IMR-90 (cell line): ENCODE results near the gene MYH11. TPM values are rescaled to one million over a fixed set of nuclear protein-coding genes. Genes with fewer than 3 reads are reported as not detected.

Experiments used
- ATAC-seq: fragments of 200-7000 bp; cut with Tn5 transposase; 2 replicates; pipeline ENCODE4 v1.9.1; 2020; ENCODE audit warnings: low read depth, mild to moderate bottlenecking, moderate library complexity
- BruUV-seq: library from RNA; stranded (reverse); fragments of 400-500 nt; replicated peaks from 2 replicates; lab custom pipeline; 2021; lab: Mats Ljungman, UMichigan
- CTCF ChIA-PET: fragments of 300-600 bp; formaldehyde crosslinking; extraction: SDS; loops from one replicate; lab custom pipeline; 2021; ENCODE audit warnings: antibody characterized with exemption; lab: Yijun Ruan, JAX
- POLR2A ChIA-PET: fragments of 300-600 bp; sonication (Branson Sonifier 250); formaldehyde crosslinking; loops from one replicate; lab custom pipeline; 2022; ENCODE audit warnings: antibody characterized with exemption; ENCODE audit not compliant: unreplicated experiment; lab: Charles Lee
- DNase-seq: peaks from one replicate; pipeline ENCODE4 v3.0.0; 2013
- H2AFZ ChIP-seq: replicated peaks from 2 replicates; pipeline ENCODE3; 2013; ENCODE audit warnings: low read length, mild to moderate bottlenecking; ENCODE audit not compliant: poor library complexity
- H2AK5ac ChIP-seq: 2 replicates; pipeline ENCODE4 v1.6.1; 2013; ENCODE audit warnings: low read depth, low read length, inconsistent platforms
- H2AK9ac ChIP-seq: replicated peaks from 2 replicates; pipeline ENCODE3; 2013; ENCODE audit warnings: mild to moderate bottlenecking, low read depth, low read length, moderate library complexity; ENCODE audit not compliant: poor library complexity
- H2BK120ac ChIP-seq: 2 replicates; pipeline ENCODE4 v1.6.1; 2013; ENCODE audit warnings: low read depth, low read length, inconsistent platforms
- H2BK15ac ChIP-seq: 3 replicates; pipeline ENCODE4 v1.6.1; 2013; ENCODE audit warnings: low read depth, low read length, inconsistent platforms
- H2BK20ac ChIP-seq: 2 replicates; pipeline ENCODE4 v1.6.1; 2013; ENCODE audit warnings: low read depth, mild to moderate bottlenecking, inconsistent platforms, low read length, moderate library complexity
- H2BK5ac ChIP-seq: 2 replicates; pipeline ENCODE4 v1.6.1; 2013; ENCODE audit warnings: mild to moderate bottlenecking, low read depth, low read length, inconsistent platforms; ENCODE audit not compliant: poor library complexity, severe bottlenecking
- H3K14ac ChIP-seq: replicated peaks from 2 replicates; pipeline ENCODE4 v1.6.1; 2013; ENCODE audit warnings: low read depth, low read length, inconsistent platforms
- H3K18ac ChIP-seq: 2 replicates; pipeline ENCODE4 v1.6.1; 2013; ENCODE audit warnings: low read depth, low read length, control low read depth
- H3K23ac ChIP-seq: 2 replicates; pipeline ENCODE4 v1.6.1; 2013; ENCODE audit warnings: low read depth, low read length, inconsistent platforms
- H3K27ac ChIP-seq: 2 replicates; pipeline ENCODE4 v1.5.1; 2013; ENCODE audit warnings: mild to moderate bottlenecking, control low read depth, low read length; ENCODE audit not compliant: insufficient read depth
- H3K27me3 ChIP-seq: 2 replicates; pipeline ENCODE4 v1.6.1; 2013; ENCODE audit warnings: low read length; ENCODE audit not compliant: control insufficient read depth, insufficient read depth
- H3K36me3 ChIP-seq: 2 replicates; pipeline ENCODE4 v1.6.1; 2013; ENCODE audit warnings: low read length, mixed read lengths; ENCODE audit not compliant: control insufficient read depth, insufficient read depth
- H3K4ac ChIP-seq: 2 replicates; pipeline ENCODE4 v1.6.1; 2013; ENCODE audit warnings: low read depth, low read length, inconsistent platforms
- H3K4me1 ChIP-seq: 2 replicates; pipeline ENCODE4 v1.6.1; 2013; ENCODE audit warnings: low read length, mixed read lengths; ENCODE audit not compliant: control insufficient read depth, insufficient read depth
- H3K4me2 ChIP-seq: 2 replicates; pipeline ENCODE4 v1.6.1; 2013; ENCODE audit warnings: low read depth, mild to moderate bottlenecking, control low read depth, low read length, moderate library complexity
- H3K4me3 ChIP-seq: 2 replicates; pipeline ENCODE4 v1.5.1; 2013; ENCODE audit warnings: low read depth, mild to moderate bottlenecking, control low read depth, low read length, moderate library complexity; ENCODE audit not compliant: insufficient read depth
- H3K56ac ChIP-seq: 2 replicates; pipeline ENCODE4 v1.6.1; 2013; ENCODE audit warnings: low read length, inconsistent platforms; ENCODE audit not compliant: insufficient read depth; ENCODE audit errors: extremely low read depth
- H3K79me1 ChIP-seq, 2 experiments: 2 replicates each; pipeline ENCODE4 v1.6.1; 2013; ENCODE audit warnings: low read length in 2 of 2, inconsistent platforms in 1 of 2, low read depth in 1 of 2
- H3K9ac ChIP-seq: 2 replicates; pipeline ENCODE4 v1.6.1; 2013; ENCODE audit warnings: low read depth, low read length, control low read depth
- H3K9me1 ChIP-seq: 2 replicates; pipeline ENCODE4 v1.6.1; 2013; ENCODE audit warnings: low read length, inconsistent platforms; ENCODE audit not compliant: insufficient read depth
- H3K9me3 ChIP-seq: 2 replicates; pipeline ENCODE4 v1.6.1; 2013; ENCODE audit warnings: low read length; ENCODE audit not compliant: control insufficient read depth, insufficient read depth
- H4K20me1 ChIP-seq: 2 replicates; pipeline ENCODE4 v1.6.1; 2013; ENCODE audit warnings: low read length, inconsistent platforms; ENCODE audit not compliant: insufficient read depth
- H4K5ac ChIP-seq: 2 replicates; pipeline ENCODE4 v1.6.1; 2013; ENCODE audit warnings: mild to moderate bottlenecking, low read depth, low read length, control low read depth
- H4K8ac ChIP-seq, 2 experiments: 2 replicates each; pipeline ENCODE4 v1.6.1; 2013; ENCODE audit warnings: low read depth in 2 of 2, low read length in 2 of 2, control low read depth in 1 of 2, inconsistent platforms in 1 of 2
- H4K91ac ChIP-seq: 2 replicates; pipeline ENCODE4 v1.6.1; 2013; ENCODE audit warnings: low read depth, low read length, inconsistent platforms; ENCODE audit not compliant: insufficient read depth
- MXI1 ChIP-seq: IDR thresholded peaks from 2 replicates; pipeline ENCODE4 v1.6.1; 2012; ENCODE audit warnings: low read depth, mild to moderate bottlenecking, low read length, moderate library complexity, borderline replicate concordance
- WGBS, 2 experiments: methylation state at CpG; one replicate each; pipeline versions ENCODE4 v1.1.5 to v1.1.7; 2013; ENCODE audit warnings: missing lambda C conversion rate in 2 of 2; ENCODE audit not compliant: insufficient read length in 1 of 2; ENCODE audit errors: extremely low coverage in 2 of 2; 5-methylcytosine and 5-hydroxymethylcytosine counted together
- dilution Hi-C: fragments of 300-500 bp; cut with HindIII; formaldehyde crosslinking; loops from one replicate; pipeline ENCODE4 v1.14.3; 2018; ENCODE audit warnings: low sequenced_read_pairs; ENCODE audit not compliant: unreplicated experiment
- in situ Hi-C: fragments of 300-500 bp; cut with MboI; formaldehyde crosslinking; loops from 3 replicates; pipeline ENCODE4 v1.14.3; 2019; ENCODE audit warnings: low sequenced_read_pairs, inconsistent platforms, mixed read lengths
- intact Hi-C: fragments of 100-400 bp; cut with micrococcal nuclease; formaldehyde crosslinking; loops from 2 replicates; pipeline ENCODE4 v1.10.0; 2022
- polyA plus RNA-seq, 3 experiments: library from polyadenylated mRNA; depleted of rRNA; stranded (reverse); fragments of >200 nt; gene quantifications; 2 replicates each; pipeline ENCODE4 v1.2.3, GENCODE V29; 2012; ENCODE audit warnings: low replicate concordance in 1 of 3
- total RNA-seq: library from RNA; depleted of rRNA; stranded (reverse); fragments of >200 nt; gene quantifications from 2 replicates; pipeline ENCODE4 v1.2.3, GENCODE V29; 2012
- TF ChIP-seq, protein P1 (sequence below): fragments of 150-350 bp; IDR thresholded peaks from 2 replicates; pipeline ENCODE4 v1.6.1; 2017; ENCODE audit warnings: mild to moderate bottlenecking, antibody characterized with exemption, low read length, low read depth

Gene MYH11
- total and polyA plus RNA-seq, 2 of the 4 experiments (the other 2 are of a cell fraction): under 0.01 to 0.12 TPM

DNA sequence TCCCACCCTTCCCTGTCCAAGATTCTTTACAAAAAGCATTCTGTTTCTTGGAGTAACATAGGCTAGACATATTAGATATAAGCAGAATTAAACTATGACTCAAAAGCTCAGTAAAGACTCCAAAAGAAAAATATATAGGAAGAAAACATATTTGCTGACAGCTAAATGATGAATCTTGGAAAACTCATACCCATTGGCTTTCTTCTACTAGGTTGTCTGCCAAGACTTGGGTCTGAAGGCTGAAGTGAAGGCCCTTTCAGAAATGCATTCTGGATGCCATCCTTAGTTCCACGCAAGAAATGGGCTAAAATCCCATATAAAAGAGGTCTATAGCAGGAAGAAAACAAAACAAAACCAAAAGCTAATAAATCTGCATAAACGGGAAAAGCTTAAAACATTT lies 16.5 kb upstream of the MYH11 start:
- BruUV-seq: no TSS peak
- Histone ChIP-seq H3K27me3 (no peaks in the 10 kb centered on the region), H3K9me1 (peaks cover 4% of the 10 kb centered on the region), H2AK5ac (no peak overlapping the region; the same call in 1 of the 2 replicates), H3K4me2 (no peak overlapping the region), H3K9ac (no peak overlapping the region), H3K23ac (no peak overlapping the region), H4K20me1 (no peaks in the 10 kb centered on the region), H2BK20ac (no peak overlapping the region), H4K91ac (no peak overlapping the region), H3K56ac (no peak overlapping the region), H3K27ac (peak overlapping the region; percentile 41; the same call in 1 of the 2 replicates), H2AK9ac (no peak overlapping the region), H4K8ac (no peak overlapping the region), H3K79me1 (peaks cover 12 to 56% of the 10 kb centered on the region in 2 experiments), H3K4me3 (no peak overlapping the region), H2BK120ac (no peak overlapping the region; the same call in 1 of the 2 replicates), H2BK5ac (peak overlapping the region; percentile 23), H3K36me3 (peaks cover 20% of the 10 kb centered on the region), H3K14ac (no peak overlapping the region), H2BK15ac (no peak overlapping the region), H3K18ac (no peak overlapping the region; the same call in 1 of the 2 replicates), H4K5ac (no peak overlapping the region; the same call in 1 of the 2 replicates), H3K9me3 (no peaks in the 10 kb centered on the region), H3K4me1 (peaks cover 2% of the 10 kb centered on the region), H2AFZ (no peak overlapping the region), H3K4ac (no peak overlapping the region)
- dilution Hi-C loops: no loop called here
- no peak for DNase-seq
- CTCF ChIA-PET: interaction anchor here (0.6 to 1.2 kb wide), 2 partner anchors 15 to 255 kb away, joined by 3 to 4 read pairs; no protein-coding TSS in a partner anchor
- ATAC-seq: no peak
- WGBS, 2 experiments: no CpG with 5 or more reads among the region's 2 CpGs
- intact Hi-C loops: no loop called here
- TF ChIP-seq MXI1: no peak
- TF ChIP-seq, protein P1, sequence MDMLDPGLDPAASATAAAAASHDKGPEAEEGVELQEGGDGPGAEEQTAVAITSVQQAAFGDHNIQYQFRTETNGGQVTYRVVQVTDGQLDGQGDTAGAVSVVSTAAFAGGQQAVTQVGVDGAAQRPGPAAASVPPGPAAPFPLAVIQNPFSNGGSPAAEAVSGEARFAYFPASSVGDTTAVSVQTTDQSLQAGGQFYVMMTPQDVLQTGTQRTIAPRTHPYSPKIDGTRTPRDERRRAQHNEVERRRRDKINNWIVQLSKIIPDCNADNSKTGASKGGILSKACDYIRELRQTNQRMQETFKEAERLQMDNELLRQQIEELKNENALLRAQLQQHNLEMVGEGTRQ: no peak
- POLR2A ChIA-PET: no interaction called here
- in situ Hi-C loops: no loop called here
